ENCODE data around the gene FRMD4A.

The FRMD4A gene

GRCh38 chr10:13629116-13629515 is 701.6 kb downstream of the FRMD4A start:
- H3K27ac Mint-ChIP-seq, result no peak overlapping the region
- no peak overlapping the region for H3K4me3 Mint-ChIP-seq
- ATAC-seq, result no peak
- no peaks in the 10 kb centered on the region for H3K9me3 Mint-ChIP-seq
- DNase-seq, result no peak
- H3K27me3 Mint-ChIP-seq, result no peaks in the 10 kb centered on the region
- no peaks in the 10 kb centered on the region for H3K4me1 Mint-ChIP-seq
- H3K36me3 Mint-ChIP-seq (ENCODE audit: low read depth), result peaks cover 11% of the 10 kb centered on the region

DNA sequence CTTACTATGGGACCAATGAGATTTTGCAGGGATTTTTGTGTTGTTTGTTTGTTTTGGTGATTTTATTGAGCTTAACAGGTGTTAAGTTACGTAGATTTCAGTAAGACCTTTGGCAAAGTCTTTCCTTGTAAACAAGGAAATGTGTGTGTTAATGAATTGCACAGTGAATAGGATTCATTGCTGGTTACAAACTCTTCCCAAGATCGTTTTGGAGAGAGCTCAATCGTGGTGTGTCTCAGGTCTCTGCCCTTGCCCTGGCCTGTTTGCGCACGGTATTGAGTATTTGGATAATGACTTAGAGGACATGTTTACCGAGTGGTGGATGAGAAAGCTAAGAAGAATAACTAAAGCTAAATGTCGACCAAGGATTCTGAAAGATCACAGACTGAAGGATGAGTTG is 702.1 kb downstream of the FRMD4A start:
- Mint-ChIP-seq H3K27me3 (no peaks in the 10 kb centered on the region), H3K36me3 (ENCODE audit: low read depth) (peaks cover 11% of the 10 kb centered on the region), H3K9me3 (no peaks in the 10 kb centered on the region), H3K4me3 (no peak overlapping the region), H3K27ac (no peak overlapping the region), H3K4me1 (no peaks in the 10 kb centered on the region)
- DNase-seq (no peak), ATAC-seq (no peak)

- ATAC-seq (no peak), DNase-seq (no peak)
- H3K27me3 Mint-ChIP-seq, result no peaks in the 10 kb centered on the region
- no peak overlapping the region for H3K4me3 Mint-ChIP-seq
- H3K4me1 Mint-ChIP-seq, result no peaks in the 10 kb centered on the region
- peaks cover 9% of the 10 kb centered on the region for H3K36me3 Mint-ChIP-seq (ENCODE audit: low read depth)
- no peak overlapping the region for H3K27ac Mint-ChIP-seq
- no peaks in the 10 kb centered on the region for H3K9me3 Mint-ChIP-seq
These were observed 703.0 kb downstream of the FRMD4A start for GRCh38 chr10:13627459-13628310.

- Mint-ChIP-seq H3K36me3 (ENCODE audit: low read depth) (peaks cover 7% of the 10 kb centered on the region), H3K9me3 (no peaks in the 10 kb centered on the region), H3K27ac (no peak overlapping the region), H3K4me3 (no peak overlapping the region), H3K27me3 (no peaks in the 10 kb centered on the region), H3K4me1 (no peaks in the 10 kb centered on the region)
- peak; percentile 36 for ATAC-seq
- DNase-seq, result no peak
These were observed 706.1 kb downstream of the FRMD4A start for GRCh38 chr10:13624630-13625029.

DNA sequence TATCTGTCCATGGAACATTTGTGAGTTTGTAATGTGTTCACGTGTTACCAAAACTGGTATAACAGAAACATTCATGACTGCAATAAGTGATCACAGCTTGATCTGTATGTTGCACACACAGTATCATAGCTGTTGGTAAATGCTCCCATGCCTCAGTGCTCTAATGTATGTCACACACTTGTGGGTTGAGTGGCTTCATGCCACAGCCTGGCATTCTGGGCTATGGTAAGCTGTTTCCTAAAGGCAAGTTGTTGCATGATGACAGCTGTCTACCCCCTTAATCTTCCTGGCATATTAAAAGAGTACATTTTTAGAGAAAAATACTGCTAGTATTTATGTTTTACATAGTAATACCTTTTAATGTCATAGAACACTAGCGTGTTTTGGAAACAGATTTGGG is 708.8 kb downstream of the FRMD4A start:
- ATAC-seq (no peak), DNase-seq (no peak)
- Mint-ChIP-seq H3K4me1 (no peaks in the 10 kb centered on the region), H3K27me3 (no peaks in the 10 kb centered on the region), H3K9me3 (no peaks in the 10 kb centered on the region), H3K4me3 (no peak overlapping the region), H3K27ac (no peak overlapping the region), H3K36me3 (ENCODE audit: low read depth) (peaks cover 15% of the 10 kb centered on the region)

- H3K4me1 Mint-ChIP-seq, result no peaks in the 10 kb centered on the region
- no peak overlapping the region for H3K4me3 Mint-ChIP-seq
- H3K36me3 Mint-ChIP-seq (ENCODE audit: low read depth), result peaks cover 41% of the 10 kb centered on the region
- DNase-seq, result no peak
- H3K27ac Mint-ChIP-seq, result no peak overlapping the region
- ATAC-seq, result no peak
- H3K27me3 Mint-ChIP-seq, result no peaks in the 10 kb centered on the region
- H3K9me3 Mint-ChIP-seq, result no peaks in the 10 kb centered on the region
These were observed 713.6 kb downstream of the FRMD4A start for GRCh38 chr10:13617116-13617515.

GRCh38 chr10:13615650-13616300 is 714.9 kb downstream of the FRMD4A start:
- no peak overlapping the region for H3K4me3 Mint-ChIP-seq
- no peak overlapping the region for H3K27ac Mint-ChIP-seq
- no peaks in the 10 kb centered on the region for H3K4me1 Mint-ChIP-seq
- no peak for DNase-seq
- peaks cover 51% of the 10 kb centered on the region for H3K36me3 Mint-ChIP-seq (ENCODE audit: low read depth)
- H3K27me3 Mint-ChIP-seq, result no peaks in the 10 kb centered on the region
- ATAC-seq, result no peak
- no peaks in the 10 kb centered on the region for H3K9me3 Mint-ChIP-seq

GRCh38 chr10:13614530-13615332 is 716.0 kb downstream of the FRMD4A start:
- no peak overlapping the region for H3K4me3 Mint-ChIP-seq
- no peak for DNase-seq
- no peak overlapping the region for H3K27ac Mint-ChIP-seq
- ATAC-seq, result no peak
- no peaks in the 10 kb centered on the region for H3K9me3 Mint-ChIP-seq
- no peaks in the 10 kb centered on the region for H3K4me1 Mint-ChIP-seq
- H3K36me3 Mint-ChIP-seq (ENCODE audit: low read depth), result peaks cover 57% of the 10 kb centered on the region
- no peaks in the 10 kb centered on the region for H3K27me3 Mint-ChIP-seq

- no peaks in the 10 kb centered on the region for H3K27me3 Mint-ChIP-seq
- no peaks in the 10 kb centered on the region for H3K4me1 Mint-ChIP-seq
- no peak overlapping the region for H3K4me3 Mint-ChIP-seq
- peaks cover 51% of the 10 kb centered on the region for H3K36me3 Mint-ChIP-seq (ENCODE audit: low read depth)
- H3K27ac Mint-ChIP-seq, result no peak overlapping the region
- DNase-seq, result no peak
- no peaks in the 10 kb centered on the region for H3K9me3 Mint-ChIP-seq
- no peak for ATAC-seq
These were observed 717.2 kb downstream of the FRMD4A start for GRCh38 chr10:13613519-13613918.

DNA sequence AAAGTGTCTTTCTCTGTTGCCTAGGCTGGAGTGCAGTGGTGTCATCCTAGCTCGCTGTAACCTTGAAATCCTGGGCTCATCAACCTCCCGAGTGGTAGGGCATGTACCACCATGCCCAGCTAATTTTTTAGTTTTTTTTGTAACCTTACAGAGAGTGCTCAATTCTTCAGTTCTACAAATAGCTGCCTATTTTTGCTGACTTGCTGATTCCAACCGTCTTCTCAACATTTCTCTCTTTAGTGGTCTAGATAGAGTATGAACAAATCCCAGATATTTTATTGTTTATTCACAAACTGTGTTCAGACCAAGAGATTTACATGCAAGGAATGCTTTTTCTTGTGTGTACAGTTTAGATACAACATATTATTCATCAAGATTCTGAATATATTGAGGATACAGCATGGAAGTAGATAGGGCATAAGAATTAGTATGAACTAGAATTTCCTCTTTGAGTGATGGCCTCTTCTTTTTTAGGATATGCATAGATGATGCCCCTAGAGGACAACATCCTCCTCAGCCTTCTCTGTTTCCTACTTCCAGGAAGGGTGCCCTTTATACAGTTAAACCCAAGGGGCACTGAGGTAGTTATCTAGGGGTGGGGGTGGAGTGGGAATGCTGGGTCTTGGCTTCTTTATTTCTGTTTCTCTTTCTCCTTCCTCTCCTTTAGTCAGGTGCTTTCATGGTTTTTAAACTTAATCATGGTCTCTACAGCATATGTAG is 717.9 kb downstream of the FRMD4A start:
- Mint-ChIP-seq H3K36me3 (ENCODE audit: low read depth) (peaks cover 51% of the 10 kb centered on the region), H3K27me3 (no peaks in the 10 kb centered on the region), H3K4me3 (no peak overlapping the region), H3K9me3 (no peaks in the 10 kb centered on the region), H3K27ac (no peak overlapping the region), H3K4me1 (no peaks in the 10 kb centered on the region)
- DNase-seq, result no peak
- no peak for ATAC-seq

- Mint-ChIP-seq H3K27me3 (no peaks in the 10 kb centered on the region), H3K4me3 (no peak overlapping the region), H3K9me3 (no peaks in the 10 kb centered on the region), H3K4me1 (no peaks in the 10 kb centered on the region), H3K36me3 (ENCODE audit: low read depth) (peaks cover 44% of the 10 kb centered on the region), H3K27ac (no peak overlapping the region)
- ATAC-seq (no peak), DNase-seq (no peak)
These were observed 722.4 kb downstream of the FRMD4A start for GRCh38 chr10:13608246-13608853.

- H3K4me3 Mint-ChIP-seq, result no peak overlapping the region
- H3K36me3 Mint-ChIP-seq (ENCODE audit: low read depth), result peaks cover 28% of the 10 kb centered on the region
- DNase-seq, result no peak
These were observed 726.2 kb downstream of the FRMD4A start for GRCh38 chr10:13604357-13605040.

GRCh38 chr10:13597909-13598308 is 732.8 kb downstream of the FRMD4A start:
- H3K27me3 Mint-ChIP-seq, result no peaks in the 10 kb centered on the region
- ATAC-seq (no peak), DNase-seq (no peak)
- no peaks in the 10 kb centered on the region for H3K4me1 Mint-ChIP-seq
- peaks cover 22% of the 10 kb centered on the region for H3K36me3 Mint-ChIP-seq (ENCODE audit: low read depth)
- H3K9me3 Mint-ChIP-seq, result no peaks in the 10 kb centered on the region
- H3K27ac Mint-ChIP-seq, result no peak overlapping the region
- H3K4me3 Mint-ChIP-seq, result no peak overlapping the region

More at GRCh38 chr10:13604357-13605040, 726.2 kb downstream of the FRMD4A start:
- H3K4me1 Mint-ChIP-seq, result no peaks in the 10 kb centered on the region
- no peaks in the 10 kb centered on the region for H3K9me3 Mint-ChIP-seq
- H3K27ac Mint-ChIP-seq, result no peak overlapping the region
- no peaks in the 10 kb centered on the region for H3K27me3 Mint-ChIP-seq
- no peak for ATAC-seq
